H1 (cell line): ENCODE results near the gene IQSEC3. TPM values are rescaled to one million over a fixed set of nuclear protein-coding genes. Genes with fewer than 3 reads are reported as not detected.
A peak's percentile ranks its signal among the peaks of the same experiment; 100 is the strongest.

ENCODE experiments used
- CTCF ChIA-PET: fragments of 300-600 bp; sonication (Branson Sonifier 250); formaldehyde crosslinking; loops from one replicate; lab custom pipeline; 2021; ENCODE audit not compliant: partially characterized antibody; lab: Charles Lee
- POLR2A ChIA-PET: fragments of 300-600 bp; sonication (Branson Sonifier 250); formaldehyde crosslinking; loops from one replicate; lab custom pipeline; 2021; ENCODE audit warnings: inconsistent platforms; ENCODE audit not compliant: partially characterized antibody; lab: Charles Lee
- DNase-seq, 2 experiments: peaks; one replicate each; pipeline versions ENCODE4 v3.0.0 to v3.0.0-alpha.2; 2010 to 2022; ENCODE audit warnings: low spot score in 2 of 2, low read depth in 1 of 2, mixed read lengths in 1 of 2
- FAIRE-seq: peaks from 2 replicates; lab custom pipeline; 2011; peaks lifted over from hg19 to GRCh38; lab: Jason Lieb, UNC
- H2AFZ ChIP-seq: 2 replicates; pipeline ENCODE4 v1.8.1; 2012; ENCODE audit warnings: low read length, inconsistent platforms
- H2AK5ac ChIP-seq: 2 replicates; pipeline ENCODE4 v1.6.1; 2013; ENCODE audit warnings: low read depth, low read length
- H2BK120ac ChIP-seq: replicated peaks from 2 replicates; pipeline ENCODE3; 2013; ENCODE audit warnings: low read depth, low read length, inconsistent platforms
- H2BK12ac ChIP-seq: 2 replicates; pipeline ENCODE4 v1.6.1; 2013; ENCODE audit warnings: low read depth, low read length
- H2BK15ac ChIP-seq: 2 replicates; pipeline ENCODE4 v1.6.1; 2013; ENCODE audit warnings: low read length
- H2BK20ac ChIP-seq: 2 replicates; pipeline ENCODE4 v1.6.1; 2013; ENCODE audit warnings: low read length
- H2BK5ac ChIP-seq: 2 replicates; pipeline ENCODE4 v1.6.1; 2013; ENCODE audit warnings: low read depth, low read length
- H3K14ac ChIP-seq: 2 replicates; pipeline ENCODE4 v1.6.1; 2013; ENCODE audit warnings: inconsistent platforms; ENCODE audit not compliant: insufficient read length
- H3K18ac ChIP-seq: 2 replicates; pipeline ENCODE4 v1.6.1; 2013; ENCODE audit warnings: low read length; ENCODE audit errors: extremely low read depth
- H3K23ac ChIP-seq: 2 replicates; pipeline ENCODE4 v1.6.1; 2013; ENCODE audit warnings: inconsistent platforms; ENCODE audit not compliant: insufficient read length
- H3K23me2 ChIP-seq: 2 replicates; pipeline ENCODE4 v1.6.1; 2013; ENCODE audit warnings: low read depth, low read length
- H3K27ac ChIP-seq: 2 replicates; pipeline ENCODE4 v1.6.1; 2011; ENCODE audit warnings: low read depth, low read length, inconsistent platforms
- H3K27me3 ChIP-seq, 4 experiments: replicated peaks in 1 of 4; 1 replicate in 1 of 4; 2 replicates in 3 of 4; pipeline versions ENCODE4 v1.6.1 to v1.8.1; 2011 to 2013; ENCODE audit warnings: low read length in 3 of 4, mild to moderate bottlenecking in 3 of 4, inconsistent platforms in 2 of 4, mixed read lengths in 2 of 4, moderate library complexity in 1 of 4; ENCODE audit not compliant: control insufficient read depth in 3 of 4, insufficient read depth in 3 of 4; ENCODE audit errors: extremely low read depth in 1 of 4
- H3K36me3 ChIP-seq, 4 experiments: 2 replicates each; pipeline versions ENCODE4 v1.6.1 to v1.8.1; 2011 to 2013; ENCODE audit warnings: mild to moderate bottlenecking in 4 of 4, low read length in 3 of 4, moderate library complexity in 2 of 4, control low read depth in 1 of 4, inconsistent platforms in 1 of 4; ENCODE audit not compliant: insufficient read depth in 4 of 4, control insufficient read depth in 2 of 4
- H3K4ac ChIP-seq: replicated peaks from 2 replicates; pipeline ENCODE3; 2013; ENCODE audit warnings: low read length, low read depth, mixed read lengths, inconsistent platforms; ENCODE audit not compliant: insufficient read length
- H3K4me1 ChIP-seq, 4 experiments: replicated peaks in 1 of 4; 1 replicate in 1 of 4; 2 replicates in 3 of 4; pipeline versions ENCODE4 v1.6.1 to v1.8.1; 2011 to 2013; ENCODE audit warnings: low read length in 3 of 4, inconsistent platforms in 2 of 4, mixed read lengths in 1 of 4; ENCODE audit not compliant: insufficient read depth in 4 of 4, control insufficient read depth in 3 of 4
- H3K4me2 ChIP-seq, 2 experiments: 2 replicates each; pipeline versions ENCODE4 v1.6.1 to v1.8.1; 2011 to 2013; ENCODE audit warnings: low read depth in 2 of 2, low read length in 2 of 2, control low read depth in 1 of 2, inconsistent platforms in 1 of 2, mild to moderate bottlenecking in 1 of 2; ENCODE audit not compliant: insufficient read depth in 1 of 2
- H3K4me3 ChIP-seq, 4 experiments: fragments of 200-600, 300-600 bp in 1 of 4; sonication (generic), shearing (Covaris generic), sonication (Bioruptor Twin) in 1 of 4; 2 replicates each; pipeline versions ENCODE4 v1.5.1 to v1.8.1; 2011 to 2016; ENCODE audit warnings: low read length in 4 of 4, low read depth in 3 of 4, control low read depth in 2 of 4, inconsistent platforms in 2 of 4, mild to moderate bottlenecking in 2 of 4, mixed read lengths in 1 of 4, moderate library complexity in 1 of 4; ENCODE audit not compliant: insufficient read depth in 2 of 4; ENCODE audit errors: extremely low read depth in 1 of 4
- H3K56ac ChIP-seq: replicated peaks from 2 replicates; pipeline ENCODE3; 2013; ENCODE audit warnings: low read depth, mild to moderate bottlenecking, mixed read lengths, low read length, inconsistent platforms; ENCODE audit not compliant: insufficient read length
- H3K79me1 ChIP-seq: 2 replicates; pipeline ENCODE4 v1.6.1; 2013; ENCODE audit warnings: low read depth, low read length, control low read depth
- H3K79me2 ChIP-seq, 2 experiments: 2 replicates each; pipeline versions ENCODE4 v1.6.1 to v1.8.1; 2012 to 2013; ENCODE audit warnings: low read length in 2 of 2, mild to moderate bottlenecking in 2 of 2, inconsistent platforms in 1 of 2; ENCODE audit not compliant: insufficient read depth in 2 of 2, control insufficient read depth in 1 of 2
- H3K9ac ChIP-seq, 4 experiments: replicated peaks in 1 of 4; 1 replicate in 1 of 4; 2 replicates in 3 of 4; pipeline versions ENCODE4 v1.6.1 to v1.8.1; 2011 to 2013; ENCODE audit warnings: low read depth in 3 of 4, low read length in 3 of 4, control low read depth in 2 of 4, mild to moderate bottlenecking in 2 of 4, moderate library complexity in 2 of 4, inconsistent platforms in 1 of 4; ENCODE audit errors: extremely low read depth in 1 of 4
- H3K9me3 ChIP-seq, 2 experiments: 2 replicates each; pipeline versions ENCODE4 v1.6.1 to v1.8.1; 2012 to 2013; ENCODE audit warnings: mild to moderate bottlenecking in 2 of 2, moderate library complexity in 2 of 2, control low read depth in 1 of 2, inconsistent platforms in 1 of 2, low read depth in 1 of 2, low read length in 1 of 2, mixed read lengths in 1 of 2; ENCODE audit not compliant: insufficient read depth in 2 of 2
- H4K20me1 ChIP-seq, 2 experiments: replicated peaks in 1 of 2; 2 replicates each; pipeline versions ENCODE3 to v1.8.1; 2011 to 2013; ENCODE audit warnings: inconsistent platforms in 2 of 2, low read length in 2 of 2, mild to moderate bottlenecking in 1 of 2; ENCODE audit not compliant: insufficient read depth in 2 of 2, control insufficient read depth in 1 of 2
- H4K5ac ChIP-seq: 2 replicates; pipeline ENCODE4 v1.6.1; 2013; ENCODE audit warnings: low read length, low read depth, mixed read lengths, inconsistent platforms; ENCODE audit not compliant: insufficient read length
- H4K8ac ChIP-seq: 2 replicates; pipeline ENCODE4 v1.8.0; 2013; ENCODE audit warnings: mild to moderate bottlenecking, moderate library complexity, low read length, inconsistent platforms; ENCODE audit not compliant: insufficient read depth; ENCODE audit errors: extremely low read depth
- H4K91ac ChIP-seq: replicated peaks from 2 replicates; pipeline ENCODE3; 2013; ENCODE audit warnings: low read length, mixed read lengths, inconsistent platforms; ENCODE audit not compliant: insufficient read length
- BRCA1 ChIP-seq: IDR thresholded peaks from 2 replicates; pipeline ENCODE4 v1.6.1; 2012; ENCODE audit warnings: low read depth, low read length, improper control_type of control experiment
- EZH2 ChIP-seq: fragments of 200-600 bp; sonication (generic); IDR thresholded peaks from 2 replicates; pipeline ENCODE4 v1.7.1; 2012; ENCODE audit warnings: low read depth, mild to moderate bottlenecking, moderate library complexity, low read length, inconsistent platforms; ENCODE audit not compliant: severe bottlenecking
- GABPA ChIP-seq: IDR thresholded peaks from 2 replicates; pipeline ENCODE4 v1.6.1; 2011; ENCODE audit warnings: mild to moderate bottlenecking, low read length, moderate library complexity, borderline replicate concordance; ENCODE audit not compliant: insufficient read depth
- GTF2F1 ChIP-seq: IDR thresholded peaks from 2 replicates; pipeline ENCODE4 v1.6.1; 2012; ENCODE audit warnings: low read depth, low read length, improper control_type of control experiment, borderline replicate concordance
- JUN ChIP-seq: IDR thresholded peaks from 2 replicates; pipeline ENCODE4 v1.6.1; 2011; ENCODE audit warnings: low read depth, mild to moderate bottlenecking, improper control_type of control experiment, low read length
- MAX ChIP-seq: IDR thresholded peaks from 2 replicates; pipeline ENCODE4 v1.6.1; 2012; ENCODE audit warnings: inconsistent platforms
- PHF8 ChIP-seq: fragments of 200-600 bp; sonication (generic); conservative IDR thresholded peaks from 2 replicates; pipeline ENCODE4 v1.7.1; 2012; ENCODE audit warnings: low read depth, mild to moderate bottlenecking, inconsistent platforms, low read length, moderate library complexity
- RFX5 ChIP-seq: IDR thresholded peaks from 2 replicates; pipeline ENCODE4 v1.6.1; 2011; ENCODE audit warnings: low read depth, low read length, improper control_type of control experiment, borderline replicate concordance
- SIN3A ChIP-seq, 2 experiments: IDR thresholded peaks in 1 of 2; conservative IDR thresholded peaks in 1 of 2; 2 replicates each; pipeline ENCODE4 v1.6.1; 2011 to 2012; ENCODE audit warnings: low read length in 2 of 2, improper control_type of control experiment in 1 of 2, low read depth in 1 of 2, mild to moderate bottlenecking in 1 of 2
- SP4 ChIP-seq: IDR thresholded peaks from 2 replicates; pipeline ENCODE4 v1.6.1; 2012; ENCODE audit warnings: low read length, inconsistent platforms
- WGBS, 2 experiments: shearing (Covaris generic) in 1 of 2; methylation state at CpG; one replicate each; pipeline versions ENCODE4 v1.1.6 to v1.1.7; 2013 to 2015; ENCODE audit warnings: low lambda C conversion rate in 2 of 2, mixed read lengths in 2 of 2, inconsistent platforms in 1 of 2, low coverage in 1 of 2, missing lambda C conversion rate in 1 of 2; ENCODE audit not compliant: insufficient replicate concordance in 2 of 2, insufficient coverage in 1 of 2, insufficient read length in 1 of 2; ENCODE audit errors: extremely low coverage in 1 of 2, missing lambda C conversion rate in 1 of 2; 5-methylcytosine and 5-hydroxymethylcytosine counted together
- polyA plus RNA-seq, 7 experiments: library from polyadenylated mRNA; depleted of rRNA in 3 of 7; stranded (reverse) in 5 of 7; unstranded in 2 of 7; fragments of >200 nt in 5 of 7; fragments of 200-250 nt in 2 of 7; gene quantifications; 1 replicate in 5 of 7; 2 replicates in 1 of 7; 4 replicates in 1 of 7; pipeline versions ENCODE4 v1.2.1 to v1.2.3, GENCODE V29; 2011 to 2013; ENCODE audit warnings: missing spikeins in 2 of 7, mixed read lengths in 2 of 7
- total RNA-seq: library from RNA; stranded (reverse); fragmentation: NEBNext Ultra II Directional; extraction: Animal tissue kit (Norgen Biotek cat#: 25700); gene quantifications from 2 replicates; pipeline ENCODE4 v1.2.1, GENCODE V29; 2021

IQSEC3 gene
- total and polyA plus RNA-seq, 2 of the 8 experiments (the other 6 are each of a cell fraction or from before 2014, with no cell fraction given), result 1.2 to 3.1 TPM

- Histone ChIP-seq H3K56ac (no peak overlapping the region), H4K8ac (peak overlapping the region; percentile 63; the same call in 1 of the 2 replicates), H4K5ac (no peak overlapping the region), H2BK20ac (no peak overlapping the region), H3K27me3 (no peaks in the 10 kb centered on the region), H4K91ac (no peak overlapping the region), H3K9ac (no peak overlapping the region), H3K27ac (no peak overlapping the region; the same call in 1 of the 2 replicates), H3K4ac (no peak overlapping the region), H2BK5ac (no peak overlapping the region)
- ChIA-PET CTCF (interaction anchor here (0.8 to 8.0 kb wide), 21 partner anchors 10 to 465 kb away, joined by 3 to 51 read pairs (median 9); partner anchors contain the start of gene SLC6A12), POLR2A (interaction anchor here (1.3 to 1.7 kb wide), 2 partner anchors 13 to 36 kb away, joined by 3 to 9 read pairs; no protein-coding TSS in a partner anchor)
- 93% methylated on average over 10 of the region's 12 CpGs; no CpG with 5 or more reads in 1 of the 2 experiments for WGBS, 2 experiments
- no peak for TF ChIP-seq EZH2
- no peak for TF ChIP-seq SIN3A (conservative IDR thresholded peaks at IDR 0.05 in 1 of 2, IDR thresholded peaks at IDR 0.05 in 1 of 2; ENCODE audit: low read depth in 1 of 2, low read length in 2 of 2)
- TF ChIP-seq MAX, result no peak
- TF ChIP-seq GTF2F1, result no peak
- TF ChIP-seq GABPA, result no peak
- no peak for TF ChIP-seq PHF8
- TF ChIP-seq JUN, result no peak
- TF ChIP-seq BRCA1, result no peak
- TF ChIP-seq RFX5, result no peak
- no peak for TF ChIP-seq SP4
- TF ChIP-seq, all 59 proteins: peak for 0
- Histone ChIP-seq H3K23ac (no peak overlapping the region), H3K9me3 (no peaks in the 10 kb centered on the region), H2AK5ac (no peak overlapping the region), H2BK120ac (no peak overlapping the region), H3K36me3 (no peaks in the 10 kb centered on the region), H3K4me1 (peaks cover 0 to 11% (median 2%) of the 10 kb centered on the region in 4 experiments; a peak in 5 of 7 replicates), H3K23me2 (no peaks in the 10 kb centered on the region), H3K14ac (no peak overlapping the region), H3K4me3 (no peak overlapping the region), H3K18ac (no peak overlapping the region; the same call in 1 of the 2 replicates), H2AFZ (no peak overlapping the region), H4K20me1 (no peaks in the 10 kb centered on the region), H3K79me1 (no peaks in the 10 kb centered on the region), H2BK15ac (no peak overlapping the region), H3K79me2 (no peaks in the 10 kb centered on the region), H3K4me2 (no peak overlapping the region), H2BK12ac (peak overlapping the region; percentile 50; the same call in 1 of the 2 replicates)
- no peak for DNase-seq
- no peak for FAIRE-seq
These were observed 87.5 kb downstream of the IQSEC3 start for GRCh38 chr12:154058-154457.
